ENCODE measurements around the gene PBX3. TPM values are rescaled to one million over a fixed set of nuclear protein-coding genes. Genes with fewer than 3 reads are reported as not detected.

PBX3 gene
- total RNA-seq, 4 donors from 2014 or later, result 5.1 to 360 (median 44.1) TPM

DNA sequence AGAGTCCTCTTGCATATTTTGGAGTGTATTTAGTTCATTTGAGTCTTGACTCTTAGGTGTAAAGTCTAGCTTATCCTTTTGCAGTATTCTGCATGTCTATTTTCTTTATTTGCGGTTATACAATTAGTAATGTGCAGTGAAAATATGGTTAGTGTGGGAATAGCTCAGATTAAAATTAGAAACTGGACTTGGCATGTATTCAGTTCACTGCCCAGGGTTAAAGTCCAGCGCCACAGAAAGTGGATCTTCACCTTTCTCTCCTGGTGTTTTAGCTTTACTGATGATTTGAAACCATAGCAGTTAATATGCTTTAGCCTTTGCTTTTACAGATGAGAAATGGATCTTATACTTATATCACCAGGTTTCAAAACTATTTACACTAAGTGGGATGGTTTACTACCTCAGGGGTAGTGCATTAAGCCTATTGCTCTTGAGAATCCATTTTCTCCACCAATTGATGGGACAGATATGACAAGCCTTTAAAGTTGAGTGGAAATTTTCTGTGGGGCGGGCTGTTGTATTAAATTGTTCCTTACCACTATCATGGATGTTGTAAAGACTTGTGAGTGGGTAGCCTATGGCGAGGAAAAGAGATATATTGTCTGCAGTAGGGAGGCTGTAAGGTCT is 48.9 kb downstream of the PBX3 start:
- DNase-seq, result no peak
- H3K4me1 ChIP-seq, result no peaks in the 10 kb centered on the region

GRCh38 chr9:125797930-125798329 is 50.8 kb downstream of the PBX3 start:
- intact Hi-C loops (cut with DNase I; ENCODE audit: low total_unique reads), result no loop called here
- Histone ChIP-seq H3K36me3 (no peaks in the 10 kb centered on the region), H3K4me3 (no peak overlapping the region), H3K27me3 (no peaks in the 10 kb centered on the region), H3K9me3 (no peaks in the 10 kb centered on the region), H3K27ac (no peak overlapping the region), H3K4me1 (no peaks in the 10 kb centered on the region)
- TF ChIP-seq, protein P1, sequence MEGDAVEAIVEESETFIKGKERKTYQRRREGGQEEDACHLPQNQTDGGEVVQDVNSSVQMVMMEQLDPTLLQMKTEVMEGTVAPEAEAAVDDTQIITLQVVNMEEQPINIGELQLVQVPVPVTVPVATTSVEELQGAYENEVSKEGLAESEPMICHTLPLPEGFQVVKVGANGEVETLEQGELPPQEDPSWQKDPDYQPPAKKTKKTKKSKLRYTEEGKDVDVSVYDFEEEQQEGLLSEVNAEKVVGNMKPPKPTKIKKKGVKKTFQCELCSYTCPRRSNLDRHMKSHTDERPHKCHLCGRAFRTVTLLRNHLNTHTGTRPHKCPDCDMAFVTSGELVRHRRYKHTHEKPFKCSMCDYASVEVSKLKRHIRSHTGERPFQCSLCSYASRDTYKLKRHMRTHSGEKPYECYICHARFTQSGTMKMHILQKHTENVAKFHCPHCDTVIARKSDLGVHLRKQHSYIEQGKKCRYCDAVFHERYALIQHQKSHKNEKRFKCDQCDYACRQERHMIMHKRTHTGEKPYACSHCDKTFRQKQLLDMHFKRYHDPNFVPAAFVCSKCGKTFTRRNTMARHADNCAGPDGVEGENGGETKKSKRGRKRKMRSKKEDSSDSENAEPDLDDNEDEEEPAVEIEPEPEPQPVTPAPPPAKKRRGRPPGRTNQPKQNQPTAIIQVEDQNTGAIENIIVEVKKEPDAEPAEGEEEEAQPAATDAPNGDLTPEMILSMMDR (IDR thresholded peaks at IDR 0.05), result no peak
- no peak for TF ChIP-seq POLR2A (IDR thresholded peaks at IDR 0.05)
- no peak for DNase-seq

More for the DNA sequence above, 48.9 kb downstream of the PBX3 start:
- Histone ChIP-seq H3K4me3 (no peak overlapping the region), H3K27ac (no peak overlapping the region), H3K27me3 (no peaks in the 10 kb centered on the region), H3K9me3 (no peaks in the 10 kb centered on the region), H3K36me3 (no peaks in the 10 kb centered on the region)
- TF ChIP-seq, protein P1 (IDR thresholded peaks at IDR 0.05), result no peak
- TF ChIP-seq POLR2A (IDR thresholded peaks at IDR 0.05), result no peak
- intact Hi-C loops (cut with DNase I; ENCODE audit: low total_unique reads), result no loop called here

DNA sequence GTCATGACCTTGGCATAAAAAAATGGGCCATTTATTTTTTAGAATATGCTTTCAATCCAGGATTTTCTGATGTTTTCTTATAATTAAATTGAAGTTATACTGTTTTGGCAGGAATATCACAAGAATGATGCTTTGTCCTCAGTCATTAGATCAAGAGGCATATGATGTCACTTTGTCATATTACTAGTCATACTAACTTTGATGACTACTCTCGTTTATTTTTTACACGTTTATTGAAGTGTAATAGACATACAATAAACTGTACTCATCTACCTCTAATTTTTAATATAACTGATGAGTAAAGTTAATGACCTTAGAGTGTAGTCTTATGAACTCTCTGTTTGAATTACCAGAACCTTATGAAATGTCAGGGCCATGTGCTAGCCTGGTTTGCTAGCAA is 56.4 kb downstream of the PBX3 start:
- intact Hi-C loops (cut with DNase I; ENCODE audit: low total_unique reads), result no loop called here
- DNase-seq, result no peak
- Histone ChIP-seq H3K27ac (no peak overlapping the region), H3K36me3 (no peaks in the 10 kb centered on the region), H3K4me3 (no peak overlapping the region), H3K27me3 (no peaks in the 10 kb centered on the region), H3K9me3 (no peaks in the 10 kb centered on the region), H3K4me1 (no peaks in the 10 kb centered on the region)
- TF ChIP-seq, protein P1 (IDR thresholded peaks at IDR 0.05), result no peak
- no peak for TF ChIP-seq POLR2A (IDR thresholded peaks at IDR 0.05)

GRCh38 chr9:125805057-125805456 is 57.9 kb downstream of the PBX3 start:
- H3K4me1 ChIP-seq, result no peaks in the 10 kb centered on the region
- intact Hi-C loops (cut with DNase I; ENCODE audit: low total_unique reads), result no loop called here
- H3K27ac ChIP-seq, result no peak overlapping the region
- H3K9me3 ChIP-seq, result no peaks in the 10 kb centered on the region
- H3K4me3 ChIP-seq, result no peak overlapping the region
- no peak for TF ChIP-seq POLR2A (IDR thresholded peaks at IDR 0.05)
- TF ChIP-seq, protein P1 (IDR thresholded peaks at IDR 0.05), result no peak
- no peak for DNase-seq
- H3K36me3 ChIP-seq, result no peaks in the 10 kb centered on the region
- no peaks in the 10 kb centered on the region for H3K27me3 ChIP-seq

GRCh38 chr9:125805586-125805985 is 58.4 kb downstream of the PBX3 start:
- Histone ChIP-seq H3K27me3 (no peaks in the 10 kb centered on the region), H3K4me3 (no peak overlapping the region), H3K27ac (no peak overlapping the region), H3K36me3 (no peaks in the 10 kb centered on the region), H3K9me3 (no peaks in the 10 kb centered on the region), H3K4me1 (no peaks in the 10 kb centered on the region)
- no peak for DNase-seq
- no peak for TF ChIP-seq POLR2A (IDR thresholded peaks at IDR 0.05)
- TF ChIP-seq, protein P1 (IDR thresholded peaks at IDR 0.05), result no peak
- intact Hi-C loops (cut with DNase I; ENCODE audit: low total_unique reads), result no loop called here
